AG04449 (cell line): ENCODE results near the gene CAPZB.

Experiments used
- CTCF ChIA-PET: fragments of 350-600 bp; formaldehyde crosslinking; extraction: SDS; loops from one replicate; lab custom pipeline; 2021; ENCODE audit warnings: antibody characterized with exemption; lab: Yijun Ruan, JAX
- POLR2A ChIA-PET: fragments of 400-600, 350-600 bp; formaldehyde crosslinking; extraction: SDS; loops from one replicate; lab custom pipeline; 2020; ENCODE audit warnings: antibody characterized with exemption, inconsistent platforms; lab: Yijun Ruan, JAX
- DNase-seq: peaks from one replicate; pipeline ENCODE4 v3.0.0-alpha.2; 2010; ENCODE audit warnings: low read depth, low spot score
- H3K4me3 ChIP-seq: 2 replicates; pipeline ENCODE4 v1.5.1; 2011; ENCODE audit warnings: low read depth, mild to moderate bottlenecking, control low read depth, low read length
- CTCF ChIP-seq: IDR thresholded peaks from one replicate; pipeline ENCODE4 v1.5.1; 2011; ENCODE audit warnings: mild to moderate bottlenecking, moderate library complexity, low read length, control low read depth, inconsistent platforms; ENCODE audit not compliant: insufficient read depth; ENCODE audit errors: missing control alignments

The CAPZB gene

GRCh38 chr1:19326748-19327065 lies 158.6 kb downstream of the CAPZB start:
- ChIA-PET CTCF (interaction anchor here (2.1 kb wide), 1 partner anchor 15 kb away, joined by 7 read pairs; no protein-coding TSS in a partner anchor), POLR2A (no interaction called here)
- no peak for DNase-seq
- TF ChIP-seq CTCF: no peak
- H3K4me3 ChIP-seq: no peak overlapping the region

GRCh38 chr1:19325958-19326747 lies 159.2 kb downstream of the CAPZB start:
- no peak for DNase-seq
- ChIA-PET CTCF (interaction anchor here (1.0 to 1.2 kb wide), 2 partner anchors 18 to 328 kb away, joined by 3 to 5 read pairs; no protein-coding TSS in a partner anchor), POLR2A (interaction anchor here (0.6 kb wide), 1 partner anchor 291 kb away, joined by 3 read pairs; no protein-coding TSS in a partner anchor)
- TF ChIP-seq CTCF: no peak
- no peak overlapping the region for H3K4me3 ChIP-seq

GRCh38 chr1:19325368-19325957 lies 159.9 kb downstream of the CAPZB start:
- CTCF ChIA-PET: interaction anchor here (1.0 to 1.2 kb wide), 2 partner anchors 19 to 329 kb away, joined by 3 to 5 read pairs; no protein-coding TSS in a partner anchor
- no peak for TF ChIP-seq CTCF
- DNase-seq: no peak
- POLR2A ChIA-PET: interaction anchor here (0.6 kb wide), 1 partner anchor 291 kb away, joined by 3 read pairs; no protein-coding TSS in a partner anchor
- H3K4me3 ChIP-seq: no peak overlapping the region

GRCh38 chr1:19324665-19324990 lies 160.7 kb downstream of the CAPZB start:
- DNase-seq: no peak
- ChIA-PET POLR2A (no interaction called here), CTCF (no interaction called here)
- no peak overlapping the region for H3K4me3 ChIP-seq
- no peak for TF ChIP-seq CTCF

GRCh38 chr1:19323987-19324664 lies 161.2 kb downstream of the CAPZB start:
- ChIA-PET CTCF (interaction anchor here (1.4 kb wide), 1 partner anchor 8 kb away, joined by 3 read pairs; no protein-coding TSS in a partner anchor), POLR2A (no interaction called here)
- H3K4me3 ChIP-seq: no peak overlapping the region
- no peak for DNase-seq
- no peak for TF ChIP-seq CTCF

GRCh38 chr1:19322481-19322880 lies 162.9 kb downstream of the CAPZB start:
- ChIA-PET POLR2A (no interaction called here), CTCF (interaction anchor here (1.4 kb wide), 1 partner anchor 9 kb away, joined by 3 read pairs; no protein-coding TSS in a partner anchor)
- no peak for DNase-seq
- TF ChIP-seq CTCF: no peak
- H3K4me3 ChIP-seq: no peak overlapping the region
